Gastrocnemius medialis (tissue), 4 donors: ENCODE results near the gene CHD8.

Experiments
- POLR2A ChIP-seq, 2 donors: fragments of 450-650 bp; IDR thresholded peaks; one replicate each; pipeline ENCODE4 v1.6.1; 2017; ENCODE audit warnings: antibody characterized with exemption in 2 of 2, mild to moderate bottlenecking in 2 of 2, moderate library complexity in 2 of 2
- TF ChIP-seq, protein P1 (sequence below), 5 experiments: fragments of 450-650 bp in 3 of 5; fragments of 200-600 bp in 2 of 5; sonication (generic) in 2 of 5; IDR thresholded peaks in 4 of 5; conservative IDR thresholded peaks in 1 of 5; 1 replicate in 4 of 5; 2 replicates in 1 of 5; pipeline ENCODE4 v1.5.1; 2016 to 2019; ENCODE audit warnings: antibody characterized with exemption in 5 of 5, mild to moderate bottlenecking in 3 of 5, moderate library complexity in 3 of 5

DNA sequence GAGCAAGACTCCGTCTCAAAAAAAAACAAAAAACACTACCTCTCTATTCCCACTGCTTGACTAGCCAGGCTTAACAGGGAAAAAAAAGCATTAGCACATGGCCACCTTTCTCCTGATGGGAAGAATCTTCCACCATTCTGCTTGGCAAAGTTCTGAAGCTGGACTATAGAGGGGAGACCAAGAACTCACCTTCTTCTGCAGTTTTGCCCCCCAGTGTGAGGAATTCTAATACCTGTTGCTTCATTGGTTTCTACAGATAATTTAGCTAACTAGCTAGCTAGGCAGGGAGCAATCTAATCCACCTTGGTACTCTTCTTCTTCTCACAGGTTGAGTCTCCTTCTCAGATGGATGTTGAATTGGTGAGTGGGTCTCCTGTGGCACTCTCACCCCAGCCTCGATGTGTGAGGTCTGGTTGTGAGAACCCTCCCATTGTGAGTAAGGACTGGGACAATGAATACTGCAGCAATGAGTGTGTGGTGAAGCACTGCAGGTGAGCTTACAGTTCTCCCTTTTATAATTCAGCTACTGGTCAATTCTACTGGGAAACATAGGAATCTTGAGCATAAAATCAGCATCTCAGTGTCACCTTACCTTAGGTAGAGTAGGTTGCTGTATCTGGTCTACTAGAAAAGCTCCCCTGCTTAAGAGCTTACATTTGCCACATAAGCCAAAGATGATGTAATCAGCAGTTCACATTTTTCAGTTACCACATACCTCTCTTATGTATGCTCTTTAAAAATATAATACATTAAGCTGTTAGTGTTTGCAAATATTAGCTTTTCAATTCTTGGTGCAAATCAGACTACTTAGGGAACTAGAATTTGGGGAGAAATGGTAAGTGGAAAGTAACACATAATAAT lies 39.2 kb upstream of the CHD8 start:
- TF ChIP-seq, protein P1, sequence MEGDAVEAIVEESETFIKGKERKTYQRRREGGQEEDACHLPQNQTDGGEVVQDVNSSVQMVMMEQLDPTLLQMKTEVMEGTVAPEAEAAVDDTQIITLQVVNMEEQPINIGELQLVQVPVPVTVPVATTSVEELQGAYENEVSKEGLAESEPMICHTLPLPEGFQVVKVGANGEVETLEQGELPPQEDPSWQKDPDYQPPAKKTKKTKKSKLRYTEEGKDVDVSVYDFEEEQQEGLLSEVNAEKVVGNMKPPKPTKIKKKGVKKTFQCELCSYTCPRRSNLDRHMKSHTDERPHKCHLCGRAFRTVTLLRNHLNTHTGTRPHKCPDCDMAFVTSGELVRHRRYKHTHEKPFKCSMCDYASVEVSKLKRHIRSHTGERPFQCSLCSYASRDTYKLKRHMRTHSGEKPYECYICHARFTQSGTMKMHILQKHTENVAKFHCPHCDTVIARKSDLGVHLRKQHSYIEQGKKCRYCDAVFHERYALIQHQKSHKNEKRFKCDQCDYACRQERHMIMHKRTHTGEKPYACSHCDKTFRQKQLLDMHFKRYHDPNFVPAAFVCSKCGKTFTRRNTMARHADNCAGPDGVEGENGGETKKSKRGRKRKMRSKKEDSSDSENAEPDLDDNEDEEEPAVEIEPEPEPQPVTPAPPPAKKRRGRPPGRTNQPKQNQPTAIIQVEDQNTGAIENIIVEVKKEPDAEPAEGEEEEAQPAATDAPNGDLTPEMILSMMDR (IDR thresholded peaks at IDR 0.05 in 4 of 5, conservative IDR thresholded peaks at IDR 0.05 in 1 of 5): no peak
- TF ChIP-seq POLR2A (IDR thresholded peaks at IDR 0.05): no peak
